K562 (cell line): ENCODE results near the gene CELSR1. TPM values are rescaled to one million over a fixed set of nuclear protein-coding genes. Genes with fewer than 3 reads are reported as not detected.

ENCODE experiments used
- ATAC-seq: fragments of 200-7000 bp; cut with Tn5 transposase; 3 replicates; pipeline ENCODE4 v1.9.1; 2020; ENCODE audit warnings: moderate library complexity
- BruUV-seq: library from RNA; stranded (reverse); fragments of 400-500 nt; replicated peaks from 2 replicates; lab custom pipeline; 2021; lab: Mats Ljungman, UMichigan
- CTCF ChIA-PET: fragments of 300-600 bp; formaldehyde crosslinking; extraction: SDS; loops from one replicate; lab custom pipeline; 2021; ENCODE audit warnings: low intra/inter-chr PET ratio; lab: Yijun Ruan, JAX
- POLR2A ChIA-PET: fragments of 300-600, 350-650 bp; sonication (Branson Sonifier 250); formaldehyde crosslinking; extraction: SDS; loops from one replicate; lab custom pipeline; 2021; ENCODE audit warnings: antibody characterized with exemption, inconsistent platforms; lab: Yijun Ruan, JAX
- DNase-seq, 4 experiments: peaks; one replicate each; pipeline versions ENCODE4 v3.0.0 to v3.0.0-alpha.2; 2011 to 2018; ENCODE audit warnings: low spot score in 3 of 4, mixed read lengths in 3 of 4; ENCODE audit errors: extremely low read depth in 1 of 4
- FAIRE-seq: peaks from 2 replicates; lab custom pipeline; 2011; peaks lifted over from hg19 to GRCh38; lab: Jason Lieb, UNC
- H2AFZ ChIP-seq: 2 replicates; pipeline ENCODE4 v1.6.0; 2011; ENCODE audit warnings: low read depth, low read length, control low read depth, inconsistent platforms
- H3K27ac ChIP-seq: fragments of 200-600 bp; 3 replicates; pipeline ENCODE4 v1.8.0; 2011; ENCODE audit warnings: low read depth, mild to moderate bottlenecking, control low read depth, inconsistent platforms, low read length, moderate library complexity, mixed read lengths; ENCODE audit errors: extremely low read depth
- H3K27me3 ChIP-seq, 2 experiments: fragments of 300-600 bp in 1 of 2; 2 replicates in 1 of 2; 3 replicates in 1 of 2; pipeline versions ENCODE4 v1.6.0 to v1.8.0; 2011; ENCODE audit warnings: inconsistent platforms in 2 of 2, low read length in 2 of 2, mild to moderate bottlenecking in 1 of 2, mixed read lengths in 1 of 2, moderate library complexity in 1 of 2; ENCODE audit not compliant: control insufficient read depth in 2 of 2, insufficient read depth in 2 of 2
- H3K36me3 ChIP-seq: fragments of 300-600 bp; 3 replicates; pipeline ENCODE4 v1.8.0; 2011; ENCODE audit warnings: mild to moderate bottlenecking, low read length, inconsistent platforms; ENCODE audit not compliant: control insufficient read depth, insufficient read depth
- H3K4me1 ChIP-seq, 2 experiments: fragments of 200-600 bp in 1 of 2; replicated peaks in 1 of 2; 2 replicates in 1 of 2; 3 replicates in 1 of 2; pipeline versions ENCODE4 v1.5.1 to v1.8.0; 2011; ENCODE audit warnings: inconsistent platforms in 2 of 2, low read length in 2 of 2, mild to moderate bottlenecking in 1 of 2, mixed read lengths in 1 of 2, moderate library complexity in 1 of 2; ENCODE audit not compliant: control insufficient read depth in 2 of 2, insufficient read depth in 2 of 2
- H3K4me2 ChIP-seq: 2 replicates; pipeline ENCODE4 v1.6.1; 2011; ENCODE audit warnings: low read length, control low read depth, inconsistent platforms, mixed read lengths; ENCODE audit not compliant: insufficient read depth
- H3K4me3 ChIP-seq: fragments of 200-600 bp; sonication (generic), shearing (Covaris generic); 2 replicates; pipeline ENCODE4 v1.5.1; 2016; ENCODE audit warnings: control low read depth, inconsistent platforms
- H3K79me2 ChIP-seq: fragments of 200-600 bp; 3 replicates; pipeline ENCODE4 v1.8.0; 2011; ENCODE audit warnings: low read length, inconsistent platforms; ENCODE audit not compliant: control insufficient read depth, insufficient read depth
- H3K9ac ChIP-seq, 2 experiments: 2 replicates each; pipeline versions ENCODE4 v1.6.0 to v1.6.1; 2011; ENCODE audit warnings: low read depth in 2 of 2, low read length in 2 of 2, control low read depth in 1 of 2, inconsistent platforms in 1 of 2, mild to moderate bottlenecking in 1 of 2, mixed read lengths in 1 of 2; ENCODE audit not compliant: insufficient read depth in 1 of 2
- H3K9me1 ChIP-seq: one replicate; pipeline ENCODE4 v1.6.0; 2011; ENCODE audit warnings: inconsistent platforms, mild to moderate bottlenecking, low read length, moderate library complexity; ENCODE audit not compliant: control insufficient read depth, insufficient read depth
- H3K9me3 ChIP-seq: replicated peaks from 2 replicates; pipeline ENCODE4 v1.5.1; 2011; ENCODE audit warnings: low read depth, low read length, inconsistent platforms; ENCODE audit not compliant: control insufficient read depth, insufficient read depth
- H4K20me1 ChIP-seq: replicated peaks from 2 replicates; pipeline ENCODE4 v1.6.1; 2011; ENCODE audit warnings: low read length, inconsistent platforms, mixed read lengths; ENCODE audit not compliant: control insufficient read depth, insufficient read depth
- BRD9 ChIP-seq: fragments of 450-650 bp; IDR thresholded peaks from 2 replicates; pipeline ENCODE4 v1.6.1; 2018; ENCODE audit warnings: low read depth; ENCODE audit not compliant: partially characterized antibody
- CAMTA2 ChIP-seq: fragments of 250-450 bp; sonication (Bioruptor Pico); conservative IDR thresholded peaks from 2 replicates; pipeline ENCODE4 v1.5.1; 2022
- KAT7 ChIP-seq: sonication (generic); formaldehyde crosslinking; IDR thresholded peaks from 2 replicates; pipeline ENCODE4 v1.8.0; 2022; ENCODE audit warnings: missing genetic modification reagents, mild to moderate bottlenecking, borderline replicate concordance
- MTA3 ChIP-seq: fragments of 450-650 bp; formaldehyde crosslinking; IDR thresholded peaks from 2 replicates; pipeline ENCODE4 v1.6.1; 2017; ENCODE audit warnings: mild to moderate bottlenecking, borderline replicate concordance
- MYC ChIP-seq, 2 experiments: fragments of 250-450 bp in 1 of 2; sonication (Bioruptor Pico) in 1 of 2; IDR thresholded peaks; 2 replicates each; pipeline versions ENCODE4 v1.5.1 to v1.6.1; 2012 to 2021; ENCODE audit warnings: low read depth in 2 of 2, borderline replicate concordance in 1 of 2, improper control_type of control experiment in 1 of 2, low read length in 1 of 2, mild to moderate bottlenecking in 1 of 2, moderate library complexity in 1 of 2
- NCOA2 ChIP-seq, 2 experiments: fragments of 450-650 bp; IDR thresholded peaks; 2 replicates each; pipeline ENCODE4 v1.6.1; 2018; ENCODE audit warnings: mild to moderate bottlenecking in 2 of 2, moderate library complexity in 1 of 2; ENCODE audit not compliant: partially characterized antibody in 2 of 2
- PHF21A ChIP-seq: fragments of 450-650 bp; IDR thresholded peaks from 2 replicates; pipeline ENCODE4 v1.6.1; 2017; ENCODE audit warnings: low read depth, borderline replicate concordance
- SETDB1 ChIP-seq: IDR thresholded peaks from one replicate; pipeline ENCODE4 v1.6.1; 2012; ENCODE audit warnings: low read length, control low read depth, inconsistent platforms
- SMAD4 ChIP-seq: fragments of 250-450 bp; sonication (Bioruptor Pico); conservative IDR thresholded peaks from 2 replicates; pipeline ENCODE4 v1.8.0; 2021; ENCODE audit warnings: inconsistent platforms, mild to moderate bottlenecking, moderate library complexity
- SNIP1 ChIP-seq: fragments of 450-650 bp; IDR thresholded peaks from 2 replicates; pipeline ENCODE4 v1.7.1; 2017; ENCODE audit warnings: low read depth, mild to moderate bottlenecking
- XRCC3 ChIP-seq: fragments of 450-650 bp; IDR thresholded peaks from 2 replicates; pipeline ENCODE4 v1.6.1; 2017; ENCODE audit warnings: mild to moderate bottlenecking, moderate library complexity
- ZFP1 ChIP-seq: fragments of 450-650 bp; formaldehyde crosslinking; IDR thresholded peaks from 2 replicates; pipeline ENCODE4 v1.4.0; 2020; ENCODE audit warnings: mild to moderate bottlenecking, mixed read lengths
- ZNF384 ChIP-seq: IDR thresholded peaks from 2 replicates; pipeline ENCODE4 v1.6.1; 2012; ENCODE audit warnings: low read depth, low read length, improper control_type of control experiment
- ZNF444 ChIP-seq: fragments of 250-450 bp; sonication (Bioruptor Pico); IDR thresholded peaks from 2 replicates; pipeline ENCODE4 v1.4.0; 2020; ENCODE audit warnings: mild to moderate bottlenecking, moderate library complexity
- ZNF707 ChIP-seq: fragments of 250-450 bp; sonication (Bioruptor Pico); conservative IDR thresholded peaks from 2 replicates; pipeline ENCODE4 v1.8.0; 2022; ENCODE audit warnings: inconsistent platforms, mild to moderate bottlenecking, moderate library complexity
- ZNF764 ChIP-seq: fragments of 250-450 bp; sonication (Bioruptor Pico); IDR thresholded peaks from 2 replicates; pipeline ENCODE4 v1.4.0; 2020; ENCODE audit warnings: low read depth, mild to moderate bottlenecking, moderate library complexity
- WGBS: fragments of 100-300 bp; shearing (Covaris generic); methylation state at CpG from one replicate; pipeline ENCODE4 v1.1.6; 2016; ENCODE audit warnings: low coverage, mixed read lengths; ENCODE audit not compliant: insufficient coverage; ENCODE audit errors: missing lambda C conversion rate; 5-methylcytosine and 5-hydroxymethylcytosine counted together
- in situ Hi-C: fragments of 300-500 bp; cut with MboI; formaldehyde crosslinking; loops from 4 replicates; pipeline ENCODE4 v1.15.0; 2018; ENCODE audit warnings: inconsistent platforms, mixed read lengths
- intact Hi-C: fragments of 100-400 bp; cut with micrococcal nuclease; formaldehyde crosslinking; loops from 2 replicates; pipeline ENCODE4 v1.14.2; 2022
- polyA plus RNA-seq, 8 experiments: library from polyadenylated mRNA; depleted of rRNA in 4 of 8; stranded (reverse) in 5 of 8; unstranded in 3 of 8; fragments of >200 nt; fragmentation: Nextera tagmentation in 2 of 8; fragmentation: Illumina TruSeq in 1 of 8; extraction: Ambion mirVana in 2 of 8; extraction: Trizol in 1 of 8; gene quantifications; 2 replicates each; pipeline versions ENCODE4 v1.2.1 to v1.2.3, GENCODE V29; 2011 to 2014; ENCODE audit warnings: inconsistent platforms in 1 of 8, missing spikeins in 1 of 8
- total RNA-seq, 7 experiments: library from RNA; depleted of rRNA in 6 of 7; stranded (reverse); fragments of >200 nt in 6 of 7; fragmentation: Illumina TruSeq in 2 of 7; extraction: Trizol in 2 of 7; gene quantifications; 2 replicates each; pipeline versions ENCODE4 v1.2.1 to v1.2.3, GENCODE V29; 2011 to 2021; ENCODE audit warnings: low replicate concordance in 1 of 7
- TF ChIP-seq, protein P1 (sequence below): fragments of 200-400 bp; formaldehyde crosslinking; IDR thresholded peaks from 2 replicates; pipeline ENCODE4 v1.6.1; 2017; ENCODE audit warnings: mild to moderate bottlenecking, low read depth, low read length, moderate library complexity
- TF ChIP-seq, protein P2 (sequence below): sonication (generic); formaldehyde crosslinking; IDR thresholded peaks from 2 replicates; pipeline ENCODE4 v1.8.0; 2023; ENCODE audit warnings: mild to moderate bottlenecking, missing genetic modification reagents

CELSR1 gene
- total and polyA plus RNA-seq, 9 of the 15 experiments (the other 6 are each of a cell fraction or from before 2014, with no cell fraction given): under 0.01 to 0.09 TPM; not detected in 7

DNA sequence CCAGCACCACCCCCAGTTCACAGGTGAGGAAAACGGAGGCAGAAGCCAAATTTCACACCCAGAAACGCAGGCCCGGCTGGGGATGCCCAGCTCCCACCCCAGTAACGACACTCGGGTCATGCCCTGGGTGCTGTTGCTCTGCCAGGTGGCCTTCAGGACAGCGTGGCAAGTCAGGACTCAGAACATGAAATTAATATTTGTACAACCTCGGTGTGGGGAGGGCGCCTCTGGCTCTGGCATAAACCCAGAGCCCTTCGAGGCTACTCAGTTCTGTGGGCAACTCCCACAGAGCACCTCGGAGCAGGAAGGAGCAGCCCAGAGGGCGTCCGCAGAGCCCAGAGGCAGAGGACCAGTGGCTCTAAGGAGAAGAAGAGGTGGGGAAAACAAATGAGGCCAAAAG lies 71.6 kb downstream of the CELSR1 start (continued):
- TF ChIP-seq, protein P1, sequence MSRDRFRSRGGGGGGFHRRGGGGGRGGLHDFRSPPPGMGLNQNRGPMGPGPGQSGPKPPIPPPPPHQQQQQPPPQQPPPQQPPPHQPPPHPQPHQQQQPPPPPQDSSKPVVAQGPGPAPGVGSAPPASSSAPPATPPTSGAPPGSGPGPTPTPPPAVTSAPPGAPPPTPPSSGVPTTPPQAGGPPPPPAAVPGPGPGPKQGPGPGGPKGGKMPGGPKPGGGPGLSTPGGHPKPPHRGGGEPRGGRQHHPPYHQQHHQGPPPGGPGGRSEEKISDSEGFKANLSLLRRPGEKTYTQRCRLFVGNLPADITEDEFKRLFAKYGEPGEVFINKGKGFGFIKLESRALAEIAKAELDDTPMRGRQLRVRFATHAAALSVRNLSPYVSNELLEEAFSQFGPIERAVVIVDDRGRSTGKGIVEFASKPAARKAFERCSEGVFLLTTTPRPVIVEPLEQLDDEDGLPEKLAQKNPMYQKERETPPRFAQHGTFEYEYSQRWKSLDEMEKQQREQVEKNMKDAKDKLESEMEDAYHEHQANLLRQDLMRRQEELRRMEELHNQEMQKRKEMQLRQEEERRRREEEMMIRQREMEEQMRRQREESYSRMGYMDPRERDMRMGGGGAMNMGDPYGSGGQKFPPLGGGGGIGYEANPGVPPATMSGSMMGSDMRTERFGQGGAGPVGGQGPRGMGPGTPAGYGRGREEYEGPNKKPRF: no peak
- TF ChIP-seq ZNF384 (no peak), PHF21A (no peak), XRCC3 (no peak)

DNA sequence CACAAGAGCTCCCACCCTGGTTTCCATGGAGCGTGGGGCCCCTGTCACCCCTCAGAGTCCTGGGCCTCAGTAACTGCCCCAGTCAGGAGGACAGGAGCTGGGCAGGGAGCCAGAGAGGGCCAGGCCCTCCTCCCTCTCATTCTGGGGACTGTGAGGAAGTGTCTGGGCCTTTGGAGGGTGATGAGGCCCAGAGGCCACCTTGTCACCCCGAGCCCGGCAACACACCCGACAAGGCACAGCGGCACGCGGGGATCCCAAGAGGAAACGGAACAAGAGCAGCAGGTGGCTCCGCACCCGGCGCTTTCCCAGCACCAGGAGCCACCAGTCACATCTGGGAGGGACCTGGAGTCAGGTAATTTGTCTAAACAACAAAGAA lies 72.1 kb downstream of the CELSR1 start:
- no peak for FAIRE-seq
- Histone ChIP-seq H2AFZ (no peak overlapping the region), H3K36me3 (no peaks in the 10 kb centered on the region), H3K79me2 (no peaks in the 10 kb centered on the region), H3K27ac (no peak overlapping the region), H3K9me1 (no peaks in the 10 kb centered on the region), H3K9me3 (no peaks in the 10 kb centered on the region), H3K9ac (no peak overlapping the region), H4K20me1 (no peaks in the 10 kb centered on the region), H3K27me3 (peaks cover 26 to 59% of the 10 kb centered on the region in 2 experiments; a peak in 4 of 5 replicates), H3K4me3 (no peak overlapping the region), H3K4me2 (no peak overlapping the region), H3K4me1 (peaks cover 0 to 11% of the 10 kb centered on the region in 2 experiments; a peak in 3 of 5 replicates)
- POLR2A ChIA-PET: no interaction called here
- CTCF ChIA-PET: no interaction called here
- no peak for ATAC-seq
- DNase-seq: no peak
- 10% methylated on average over 10 of the region's 11 CpGs for WGBS
- intact Hi-C loops: no loop called here
- in situ Hi-C loops: no loop called here
- BruUV-seq: no TSS peak
- no peak for TF ChIP-seq KAT7
- no peak for TF ChIP-seq MYC (IDR thresholded peaks at IDR 0.05; ENCODE audit: low read depth, low read length)
- no peak for TF ChIP-seq MYC (CRISPR knock-in tag; IDR thresholded peaks at IDR 0.05; ENCODE audit: borderline replicate concordance, low read depth)
- no peak for TF ChIP-seq ZFP1 (CRISPR knock-in tag)
- no peak for TF ChIP-seq ZNF707 (CRISPR knock-in tag)
- no peak for TF ChIP-seq NCOA2 (IDR thresholded peaks at IDR 0.05; ENCODE audit: partially characterized antibody in 2 of 2)
- no peak for TF ChIP-seq BRD9
- no peak for TF ChIP-seq SETDB1
- TF ChIP-seq ZNF444 (CRISPR knock-in tag): no peak
- no peak for TF ChIP-seq CAMTA2 (CRISPR knock-in tag)
- TF ChIP-seq MTA3: no peak
- TF ChIP-seq SMAD4 (CRISPR knock-in tag): no peak
- TF ChIP-seq, protein P2, sequence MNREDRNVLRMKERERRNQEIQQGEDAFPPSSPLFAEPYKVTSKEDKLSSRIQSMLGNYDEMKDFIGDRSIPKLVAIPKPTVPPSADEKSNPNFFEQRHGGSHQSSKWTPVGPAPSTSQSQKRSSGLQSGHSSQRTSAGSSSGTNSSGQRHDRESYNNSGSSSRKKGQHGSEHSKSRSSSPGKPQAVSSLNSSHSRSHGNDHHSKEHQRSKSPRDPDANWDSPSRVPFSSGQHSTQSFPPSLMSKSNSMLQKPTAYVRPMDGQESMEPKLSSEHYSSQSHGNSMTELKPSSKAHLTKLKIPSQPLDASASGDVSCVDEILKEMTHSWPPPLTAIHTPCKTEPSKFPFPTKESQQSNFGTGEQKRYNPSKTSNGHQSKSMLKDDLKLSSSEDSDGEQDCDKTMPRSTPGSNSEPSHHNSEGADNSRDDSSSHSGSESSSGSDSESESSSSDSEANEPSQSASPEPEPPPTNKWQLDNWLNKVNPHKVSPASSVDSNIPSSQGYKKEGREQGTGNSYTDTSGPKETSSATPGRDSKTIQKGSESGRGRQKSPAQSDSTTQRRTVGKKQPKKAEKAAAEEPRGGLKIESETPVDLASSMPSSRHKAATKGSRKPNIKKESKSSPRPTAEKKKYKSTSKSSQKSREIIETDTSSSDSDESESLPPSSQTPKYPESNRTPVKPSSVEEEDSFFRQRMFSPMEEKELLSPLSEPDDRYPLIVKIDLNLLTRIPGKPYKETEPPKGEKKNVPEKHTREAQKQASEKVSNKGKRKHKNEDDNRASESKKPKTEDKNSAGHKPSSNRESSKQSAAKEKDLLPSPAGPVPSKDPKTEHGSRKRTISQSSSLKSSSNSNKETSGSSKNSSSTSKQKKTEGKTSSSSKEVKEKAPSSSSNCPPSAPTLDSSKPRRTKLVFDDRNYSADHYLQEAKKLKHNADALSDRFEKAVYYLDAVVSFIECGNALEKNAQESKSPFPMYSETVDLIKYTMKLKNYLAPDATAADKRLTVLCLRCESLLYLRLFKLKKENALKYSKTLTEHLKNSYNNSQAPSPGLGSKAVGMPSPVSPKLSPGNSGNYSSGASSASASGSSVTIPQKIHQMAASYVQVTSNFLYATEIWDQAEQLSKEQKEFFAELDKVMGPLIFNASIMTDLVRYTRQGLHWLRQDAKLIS (CRISPR knock-in tag): no peak
- TF ChIP-seq ZNF764 (CRISPR knock-in tag): no peak
- no peak for TF ChIP-seq SNIP1
